Measurements from ENCODE around the gene SAMD1.

- TF ChIP-seq YY1 (IDR thresholded peaks at IDR 0.05; ENCODE audit: low read depth, low read length) (no peak), BACH1 (IDR thresholded peaks at IDR 0.05; ENCODE audit: low read length) (no peak), CTCF (IDR thresholded peaks at IDR 0.05; ENCODE audit: control extremely low read depth in 1 of 3, insufficient read depth in 1 of 3, low read depth in 1 of 3, low read length in 3 of 3) (no peak), EZH2 (IDR thresholded peaks at IDR 0.05; ENCODE audit: low read depth, low read length, severe bottlenecking) (no peak)
- TF ChIP-seq, protein P1, sequence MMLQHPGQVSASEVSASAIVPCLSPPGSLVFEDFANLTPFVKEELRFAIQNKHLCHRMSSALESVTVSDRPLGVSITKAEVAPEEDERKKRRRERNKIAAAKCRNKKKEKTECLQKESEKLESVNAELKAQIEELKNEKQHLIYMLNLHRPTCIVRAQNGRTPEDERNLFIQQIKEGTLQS (IDR thresholded peaks at IDR 0.05; ENCODE audit: insufficient read depth, low read depth, low read length): no peak
- TF ChIP-seq, protein P2, sequence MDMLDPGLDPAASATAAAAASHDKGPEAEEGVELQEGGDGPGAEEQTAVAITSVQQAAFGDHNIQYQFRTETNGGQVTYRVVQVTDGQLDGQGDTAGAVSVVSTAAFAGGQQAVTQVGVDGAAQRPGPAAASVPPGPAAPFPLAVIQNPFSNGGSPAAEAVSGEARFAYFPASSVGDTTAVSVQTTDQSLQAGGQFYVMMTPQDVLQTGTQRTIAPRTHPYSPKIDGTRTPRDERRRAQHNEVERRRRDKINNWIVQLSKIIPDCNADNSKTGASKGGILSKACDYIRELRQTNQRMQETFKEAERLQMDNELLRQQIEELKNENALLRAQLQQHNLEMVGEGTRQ (IDR thresholded peaks at IDR 0.05; ENCODE audit: low read length): no peak
Observed at GRCh38 chr19:14056069-14056666, 34.4 kb downstream of the SAMD1 start.
